Muscle of leg (tissue), 11 donors: ENCODE results near the gene UBE2K. TPM values are rescaled to one million over a fixed set of nuclear protein-coding genes. Genes with fewer than 3 reads are reported as not detected.
"Not testable (repeated sequence)": the region's sequence is repeated elsewhere in the genome, so short reads cannot be mapped to it uniquely, and the experiment has no call there.

Source experiments
- DNase-seq: peaks from one replicate; pipeline ENCODE4 v3.0.0; 2013
- H3K27ac ChIP-seq: one replicate; pipeline ENCODE4 v1.5.1; 2013; ENCODE audit warnings: mild to moderate bottlenecking, low read length, control low read depth
- H3K27me3 ChIP-seq: one replicate; pipeline ENCODE4 v1.6.1; 2013; ENCODE audit warnings: low read length; ENCODE audit not compliant: control insufficient read depth, insufficient read depth
- H3K36me3 ChIP-seq: one replicate; pipeline ENCODE4 v1.6.1; 2013; ENCODE audit warnings: low read length; ENCODE audit not compliant: control insufficient read depth, insufficient read depth
- H3K4me1 ChIP-seq: one replicate; pipeline ENCODE4 v1.6.1; 2013; ENCODE audit warnings: low read length; ENCODE audit not compliant: control insufficient read depth, insufficient read depth
- H3K4me3 ChIP-seq: one replicate; pipeline ENCODE4 v1.5.1; 2013; ENCODE audit warnings: low read length, control low read depth
- H3K9me3 ChIP-seq: replicated peaks from 2 replicates; pipeline ENCODE4 v1.6.1; 2013; ENCODE audit warnings: low read depth, low read length; ENCODE audit not compliant: control insufficient read depth
- WGBS: methylation state at CpG from one replicate; pipeline ENCODE4 v1.1.5; 2013; ENCODE audit warnings: missing lambda C conversion rate; ENCODE audit not compliant: insufficient coverage; 5-methylcytosine and 5-hydroxymethylcytosine counted together
- polyA plus RNA-seq, 8 donors: library from polyadenylated mRNA; unstranded; fragments of 120-200 nt; gene quantifications; one replicate each; pipeline versions ENCODE4 v1.2.1 to v1.2.3, GENCODE V29; 2013; ENCODE audit warnings: inconsistent platforms in 1 of 8, low replicate concordance in 1 of 8; ENCODE audit not compliant: insufficient read length in 8 of 8, insufficient read depth in 1 of 8
- total RNA-seq: library from RNA; stranded (reverse); fragments of 120-200 nt; gene quantifications from one replicate; pipeline ENCODE4 v1.2.4, GENCODE V29; 2013

The UBE2K gene
- total and polyA plus RNA-seq, 9 donors: 16.0 to 68.3 (median 51.1) TPM

- no peaks in the 10 kb centered on the region for H3K4me1 ChIP-seq
- no peaks in the 10 kb centered on the region for H3K27me3 ChIP-seq
- no peaks in the 10 kb centered on the region for H3K9me3 ChIP-seq
- no peak overlapping the region for H3K27ac ChIP-seq
- DNase-seq: no peak
- H3K4me3 ChIP-seq: no peak overlapping the region
- no peaks in the 10 kb centered on the region for H3K36me3 ChIP-seq
Measured at GRCh38 chr4:39719804-39720580, 22.1 kb downstream of the UBE2K start.

- not testable (repeated sequence) for H3K4me1 ChIP-seq, H3K9me3 ChIP-seq, H3K4me3 ChIP-seq, DNase-seq, H3K36me3 ChIP-seq, H3K27me3 ChIP-seq, H3K27ac ChIP-seq
- WGBS: 90% methylated on average over 2 of the region's 6 CpGs
Measured at GRCh38 chr4:39721273-39721672, 23.3 kb downstream of the UBE2K start.

- Histone ChIP-seq H3K4me3 (no peak overlapping the region), H3K36me3 (no peaks in the 10 kb centered on the region), H3K9me3 (no peaks in the 10 kb centered on the region), H3K27me3 (no peaks in the 10 kb centered on the region), H3K27ac (no peak overlapping the region), H3K4me1 (no peaks in the 10 kb centered on the region)
- WGBS: 84% methylated on average over 3 of the region's 7 CpGs
- no peak for DNase-seq
Measured at GRCh38 chr4:39721788-39722187, 23.9 kb downstream of the UBE2K start.

GRCh38 chr4:39729557-39729956 is 31.6 kb downstream of the UBE2K start:
- no peaks in the 10 kb centered on the region for H3K27me3 ChIP-seq
- no peak overlapping the region for H3K4me3 ChIP-seq
- H3K9me3 ChIP-seq: no peaks in the 10 kb centered on the region
- H3K36me3 ChIP-seq: no peaks in the 10 kb centered on the region
- H3K27ac ChIP-seq: no peak overlapping the region
- no peaks in the 10 kb centered on the region for H3K4me1 ChIP-seq
- no peak for DNase-seq
- WGBS: 78% methylated on average over 2 of the region's 4 CpGs

- no CpG with 5 or more reads among the region's 3 CpGs for WGBS
- H3K4me1 ChIP-seq: no peaks in the 10 kb centered on the region
- no peak overlapping the region for H3K27ac ChIP-seq
- no peaks in the 10 kb centered on the region for H3K36me3 ChIP-seq
- no peak for DNase-seq
- no peaks in the 10 kb centered on the region for H3K27me3 ChIP-seq
- no peak overlapping the region for H3K4me3 ChIP-seq
- H3K9me3 ChIP-seq: no peaks in the 10 kb centered on the region
Measured at GRCh38 chr4:39730072-39730471, 32.1 kb downstream of the UBE2K start.

GRCh38 chr4:39731908-39732307 is 34.0 kb downstream of the UBE2K start:
- WGBS: no CpG with 5 or more reads among the region's 2 CpGs
- Histone ChIP-seq H3K9me3 (no peaks in the 10 kb centered on the region), H3K27me3 (no peaks in the 10 kb centered on the region), H3K4me3 (no peak overlapping the region), H3K27ac (no peak overlapping the region), H3K36me3 (no peaks in the 10 kb centered on the region), H3K4me1 (no peaks in the 10 kb centered on the region)
- DNase-seq: no peak

- H3K36me3 ChIP-seq: no peaks in the 10 kb centered on the region
- no peaks in the 10 kb centered on the region for H3K4me1 ChIP-seq
- DNase-seq: no peak
- H3K27me3 ChIP-seq: no peaks in the 10 kb centered on the region
- WGBS: no CpG with 5 or more reads among the region's 3 CpGs
- H3K9me3 ChIP-seq: no peaks in the 10 kb centered on the region
- no peak overlapping the region for H3K4me3 ChIP-seq
- H3K27ac ChIP-seq: no peak overlapping the region
Measured at GRCh38 chr4:39732728-39733127, 34.8 kb downstream of the UBE2K start.

- H3K4me1 ChIP-seq, H3K27me3 ChIP-seq, DNase-seq, H3K4me3 ChIP-seq, H3K36me3 ChIP-seq, H3K27ac ChIP-seq, H3K9me3 ChIP-seq: not testable (repeated sequence)
- WGBS: 93% methylated on average over 3 of the region's 10 CpGs
Measured at GRCh38 chr4:39739591-39739990, 41.7 kb downstream of the UBE2K start.

- WGBS: no CpG with 5 or more reads among the region's 2 CpGs
- H3K27me3 ChIP-seq: no peaks in the 10 kb centered on the region
- no peaks in the 10 kb centered on the region for H3K9me3 ChIP-seq
- H3K27ac ChIP-seq: no peak overlapping the region
- no peak overlapping the region for H3K4me3 ChIP-seq
- H3K36me3 ChIP-seq: peaks cover 5% of the 10 kb centered on the region
- no peaks in the 10 kb centered on the region for H3K4me1 ChIP-seq
- DNase-seq: no peak
Measured at GRCh38 chr4:39741401-39741800, 43.5 kb downstream of the UBE2K start.

GRCh38 chr4:39745920-39746319 is 48.0 kb downstream of the UBE2K start:
- H3K27me3 ChIP-seq: no peaks in the 10 kb centered on the region
- no peaks in the 10 kb centered on the region for H3K4me1 ChIP-seq
- H3K9me3 ChIP-seq: no peaks in the 10 kb centered on the region
- peaks cover 3% of the 10 kb centered on the region for H3K36me3 ChIP-seq
- DNase-seq: no peak
- no CpG with 5 or more reads among the region's 1 CpG for WGBS
- no peak overlapping the region for H3K4me3 ChIP-seq
- no peak overlapping the region for H3K27ac ChIP-seq

- no peak for DNase-seq
- Histone ChIP-seq H3K4me1 (no peaks in the 10 kb centered on the region), H3K9me3 (no peaks in the 10 kb centered on the region), H3K4me3 (no peak overlapping the region), H3K27ac (no peak overlapping the region), H3K27me3 (no peaks in the 10 kb centered on the region), H3K36me3 (peaks cover 6% of the 10 kb centered on the region)
- WGBS: no CpG with 5 or more reads among the region's 3 CpGs
Measured at GRCh38 chr4:39750216-39750615, 52.3 kb downstream of the UBE2K start.
